HG02884 (cell line): ENCODE data around the gene ANKS4B.
"Not testable (repeated sequence)": the region's sequence is repeated elsewhere in the genome, so short reads cannot be mapped to it uniquely, and the experiment has no call there.

ENCODE experiments used
- ATAC-seq: cut with Tn5 transposase; IDR thresholded peaks from one replicate; pipeline ENCODE4 v1.9.1; 2021; ENCODE audit warnings: mild to moderate bottlenecking, moderate library complexity; ENCODE audit not compliant: unreplicated experiment

ANKS4B gene

GRCh38 chr16:21233521-21234150 lies at the start of gene ANKS4B:
Gene ANKS4B, plus strand, starts transcription at chr16:21233699. Its CDS starts 39 bp downstream, at chr16:21233738.
- ATAC-seq: no peak

- ATAC-seq: no peak
Observed at GRCh38 chr16:21183995-21184394, 49.5 kb upstream of the ANKS4B start.

GRCh38 chr16:21184834-21185233 lies 48.7 kb upstream of the ANKS4B start:
- ATAC-seq: no peak

- no peak for ATAC-seq
Observed at GRCh38 chr16:21185659-21186325, 47.7 kb upstream of the ANKS4B start.

GRCh38 chr16:21186326-21186691 lies 47.2 kb upstream of the ANKS4B start:
- no peak for ATAC-seq

- ATAC-seq: no peak
Observed at GRCh38 chr16:21189311-21189710, 44.2 kb upstream of the ANKS4B start.

- ATAC-seq: no peak
Observed at GRCh38 chr16:21190013-21190412, 43.5 kb upstream of the ANKS4B start.

GRCh38 chr16:21190599-21190998 lies 42.9 kb upstream of the ANKS4B start:
- ATAC-seq: no peak

GRCh38 chr16:21192991-21193390 lies 40.5 kb upstream of the ANKS4B start:
- ATAC-seq: no peak

GRCh38 chr16:21194771-21195301 lies 38.7 kb upstream of the ANKS4B start:
- no peak for ATAC-seq

GRCh38 chr16:21195330-21195729 lies 38.2 kb upstream of the ANKS4B start:
- not testable (repeated sequence) for ATAC-seq

GRCh38 chr16:21197112-21197511 lies 36.4 kb upstream of the ANKS4B start:
- ATAC-seq: no peak

- no peak for ATAC-seq
Observed at GRCh38 chr16:21197621-21198020, 35.9 kb upstream of the ANKS4B start.

- ATAC-seq: no peak
Observed at GRCh38 chr16:21199607-21200218, 33.8 kb upstream of the ANKS4B start.

GRCh38 chr16:21203155-21203797 lies 30.2 kb upstream of the ANKS4B start:
- ATAC-seq: no peak

GRCh38 chr16:21205303-21205702 lies 28.2 kb upstream of the ANKS4B start:
- ATAC-seq: no peak

- ATAC-seq: no peak
Observed at GRCh38 chr16:21206550-21206949, 26.9 kb upstream of the ANKS4B start.

GRCh38 chr16:21208446-21209230 lies 24.9 kb upstream of the ANKS4B start:
- no peak for ATAC-seq

GRCh38 chr16:21211486-21211885 lies 22.0 kb upstream of the ANKS4B start, which contains the start of gene ZP2:
Gene ZP2, minus strand, starts transcription at chr16:21211574. Its CDS starts 27 bp downstream, at chr16:21211547.
- ATAC-seq: no peak

- no peak for ATAC-seq
Observed at GRCh38 chr16:21214086-21214485, 19.4 kb upstream of the ANKS4B start.

- no peak for ATAC-seq
Observed at GRCh38 chr16:21217121-21217520, 16.4 kb upstream of the ANKS4B start.
